GM21737 (cell line): ENCODE results near the gene PITX3.

Experiments
- ATAC-seq: cut with Tn5 transposase; IDR thresholded peaks from one replicate; pipeline ENCODE4 v1.9.1; 2021; ENCODE audit warnings: mild to moderate bottlenecking, moderate library complexity; ENCODE audit not compliant: unreplicated experiment

The PITX3 gene

GRCh38 chr10:102241444-102242117, at the start of gene PITX3:
Gene PITX3 (minus strand): TSS chr10:102241512. CDS start chr10:102232080, 9,432 bp downstream.
- peak; percentile 50 for ATAC-seq

GRCh38 chr10:102289840-102290239, 48.5 kb upstream of the PITX3 start:
- ATAC-seq, result no peak

DNA sequence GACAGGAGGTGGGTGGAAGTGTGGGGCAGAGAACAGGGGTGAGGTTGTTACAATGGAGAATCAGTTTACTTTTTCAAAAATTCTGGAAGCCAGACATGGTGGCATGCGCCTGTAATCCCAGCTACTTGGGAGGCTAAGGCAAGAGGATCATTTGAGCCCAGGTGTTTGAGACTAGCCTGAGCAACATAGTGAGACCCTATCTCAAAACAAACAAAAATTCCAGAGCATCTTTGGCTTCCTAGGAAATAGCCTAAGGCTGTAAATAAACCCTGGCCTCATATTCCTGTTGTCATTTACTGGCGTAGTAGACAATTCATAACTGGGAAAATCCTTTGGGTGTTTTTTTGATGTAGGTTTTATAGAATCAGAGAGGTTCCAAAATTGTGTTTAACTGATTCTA, 48.0 kb upstream of the PITX3 start:
- ATAC-seq, result no peak

DNA sequence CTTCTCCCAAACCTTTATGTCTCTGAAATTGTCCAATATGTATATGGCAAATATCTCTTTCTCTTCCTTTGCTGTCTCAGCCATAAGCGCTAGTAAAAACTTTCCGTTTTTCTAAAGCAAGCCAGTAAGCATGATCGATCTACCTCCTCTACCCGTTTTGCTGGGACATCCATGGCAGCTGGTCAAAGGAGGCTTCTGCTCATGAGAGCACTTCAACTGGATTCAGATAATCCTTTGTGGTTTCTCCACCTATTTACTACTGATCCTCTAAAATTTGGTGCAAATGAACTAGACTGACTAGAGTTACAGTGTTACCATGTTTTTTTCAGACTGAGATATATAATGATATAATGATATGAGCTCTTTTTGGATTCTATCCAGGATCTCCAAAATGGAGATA, 46.7 kb upstream of the PITX3 start:
- ATAC-seq, result no peak

DNA sequence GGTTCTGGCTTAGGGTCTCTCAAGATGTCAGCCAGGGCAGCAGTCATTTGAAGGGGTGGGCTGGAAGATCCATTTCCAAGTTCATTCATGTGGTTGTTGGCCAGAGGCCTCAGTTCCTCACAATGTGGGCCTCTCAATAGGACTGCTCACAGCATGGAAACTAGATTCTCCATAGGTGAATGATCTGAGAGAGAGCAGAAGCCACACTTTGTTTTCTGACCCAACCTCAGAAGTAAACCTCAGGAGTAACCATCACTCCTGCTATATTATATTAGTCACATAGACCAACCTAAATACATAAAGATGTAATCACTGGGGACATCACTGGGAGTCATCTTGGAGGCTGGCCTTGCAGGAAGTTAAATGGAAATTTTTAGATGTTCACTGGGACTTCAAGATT, 46.2 kb upstream of the PITX3 start:
- ATAC-seq, result no peak

DNA sequence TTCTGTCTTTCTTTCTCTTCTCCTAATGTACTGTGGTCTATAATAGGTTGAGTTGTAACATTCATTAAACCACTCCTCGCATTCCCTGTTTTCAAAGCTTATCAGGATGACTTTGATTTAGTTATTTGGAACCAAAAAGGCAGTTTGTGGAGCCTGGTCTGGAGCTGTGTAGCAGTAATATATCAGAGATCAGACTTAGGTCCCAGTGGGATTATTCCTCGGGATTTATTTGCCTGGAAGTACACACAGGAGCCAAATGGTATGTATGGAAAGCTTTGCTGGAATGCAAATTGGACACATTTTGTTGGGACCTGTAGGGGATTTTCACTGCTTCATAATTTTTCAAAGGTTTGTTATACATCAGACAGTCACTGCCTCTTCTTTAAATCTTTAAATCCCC, 44.9 kb upstream of the PITX3 start:
- ATAC-seq, result no peak

GRCh38 chr10:102285133-102285532, 43.8 kb upstream of the PITX3 start:
- ATAC-seq, result no peak

- no peak for ATAC-seq
Observed at GRCh38 chr10:102284531-102284930, 43.2 kb upstream of the PITX3 start.

DNA sequence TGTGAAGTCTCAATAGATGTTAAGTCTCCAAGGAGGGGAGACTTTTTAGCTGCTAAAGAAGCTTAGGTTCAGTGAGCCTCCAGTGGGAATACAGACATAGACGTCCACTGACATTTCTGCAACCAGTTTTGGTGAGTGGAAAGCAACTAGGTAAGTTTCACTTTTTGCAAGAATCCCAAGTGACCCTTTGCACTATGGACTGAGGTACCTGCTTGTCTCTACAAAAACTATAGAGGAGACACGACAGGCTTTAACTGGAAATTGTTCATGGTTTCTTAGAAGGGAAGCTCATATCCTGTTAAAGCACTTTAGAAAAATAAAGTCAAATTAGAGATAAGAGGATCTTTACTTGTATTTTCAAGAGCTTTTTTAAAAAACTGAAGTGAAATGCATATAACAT, 42.6 kb upstream of the PITX3 start:
- ATAC-seq, result no peak

DNA sequence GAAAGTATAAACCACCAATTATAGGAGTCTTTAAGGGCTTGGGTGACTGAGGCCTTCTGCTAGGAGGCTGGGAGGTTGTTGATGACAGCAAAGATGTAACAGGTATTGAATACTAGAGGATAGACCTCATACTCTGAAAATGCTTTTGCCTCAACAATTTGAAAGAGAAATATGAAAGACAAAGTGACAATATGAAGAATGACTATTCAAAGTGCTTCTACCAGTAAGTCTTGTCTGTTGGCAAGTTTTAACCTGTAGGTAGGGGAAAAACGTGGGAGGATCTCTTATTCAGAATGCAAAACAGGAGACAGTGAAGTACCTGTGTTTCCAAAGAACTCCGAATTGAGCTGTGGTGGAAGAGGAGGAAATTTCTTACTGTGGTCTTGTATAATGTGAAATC, 42.2 kb upstream of the PITX3 start:
- no peak for ATAC-seq

DNA sequence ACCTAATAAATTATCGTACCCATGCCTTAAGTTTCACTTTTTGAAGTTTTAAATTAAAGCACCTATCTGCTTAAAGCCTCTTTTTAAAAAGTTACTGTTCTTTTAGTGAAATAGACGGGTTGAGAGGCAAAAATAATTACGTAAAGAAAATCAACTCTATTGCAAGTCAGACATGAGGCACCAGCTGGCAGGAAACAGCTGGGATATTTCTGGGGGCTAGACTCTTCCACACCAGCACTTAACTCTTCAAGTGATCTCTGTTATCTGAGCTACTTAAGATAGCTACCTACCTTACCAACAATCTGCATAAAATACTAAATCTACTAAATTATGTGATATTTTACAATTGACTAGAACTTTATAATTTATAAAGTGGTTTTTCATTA, 39.8 kb upstream of the PITX3 start:
- ATAC-seq, result no peak

- ATAC-seq, result no peak
Observed at GRCh38 chr10:102280397-102281101, 39.2 kb upstream of the PITX3 start.

DNA sequence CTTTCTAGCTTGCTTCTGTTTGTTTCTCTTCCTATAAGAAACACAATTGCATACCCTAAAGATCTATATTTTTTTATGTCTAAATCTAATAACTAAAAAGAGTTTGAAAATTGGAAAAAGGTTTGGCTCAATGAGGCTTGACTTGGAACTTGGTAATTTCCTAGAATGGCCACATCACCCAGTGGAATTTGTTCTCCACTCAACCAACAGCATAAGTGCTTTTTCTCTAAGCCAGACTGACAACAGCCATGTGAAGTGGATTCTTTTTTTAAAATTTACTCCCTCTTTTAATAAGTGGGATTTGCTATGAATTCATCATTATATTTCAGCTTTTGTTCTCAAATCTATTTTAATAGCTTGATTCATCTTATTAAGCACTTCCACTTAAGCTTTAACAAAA, 37.8 kb upstream of the PITX3 start:
- ATAC-seq, result no peak

- ATAC-seq, result no peak
Observed at GRCh38 chr10:102275343-102275742, 34.0 kb upstream of the PITX3 start.

GRCh38 chr10:102274062-102274461, 32.8 kb upstream of the PITX3 start:
- no peak for ATAC-seq

DNA sequence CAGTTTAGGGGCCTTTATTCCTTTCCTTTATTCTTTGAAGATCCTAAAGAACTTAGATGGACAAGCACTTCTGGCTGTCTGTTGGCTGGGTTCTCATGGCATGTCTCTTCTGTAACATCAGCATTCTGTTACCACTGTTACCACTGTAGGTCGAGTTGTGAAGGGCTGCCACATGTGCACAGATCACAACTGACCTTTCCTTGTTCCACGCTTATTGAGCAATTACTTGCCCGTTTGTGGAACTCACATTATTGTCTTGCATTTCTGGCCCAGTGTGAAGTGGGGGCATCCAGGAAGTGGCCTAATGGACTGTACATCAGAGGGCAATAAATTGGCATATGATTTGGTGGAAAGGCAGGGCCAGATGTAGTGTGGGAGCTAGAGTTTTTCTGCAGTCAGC, 27.7 kb upstream of the PITX3 start:
- no peak for ATAC-seq

DNA sequence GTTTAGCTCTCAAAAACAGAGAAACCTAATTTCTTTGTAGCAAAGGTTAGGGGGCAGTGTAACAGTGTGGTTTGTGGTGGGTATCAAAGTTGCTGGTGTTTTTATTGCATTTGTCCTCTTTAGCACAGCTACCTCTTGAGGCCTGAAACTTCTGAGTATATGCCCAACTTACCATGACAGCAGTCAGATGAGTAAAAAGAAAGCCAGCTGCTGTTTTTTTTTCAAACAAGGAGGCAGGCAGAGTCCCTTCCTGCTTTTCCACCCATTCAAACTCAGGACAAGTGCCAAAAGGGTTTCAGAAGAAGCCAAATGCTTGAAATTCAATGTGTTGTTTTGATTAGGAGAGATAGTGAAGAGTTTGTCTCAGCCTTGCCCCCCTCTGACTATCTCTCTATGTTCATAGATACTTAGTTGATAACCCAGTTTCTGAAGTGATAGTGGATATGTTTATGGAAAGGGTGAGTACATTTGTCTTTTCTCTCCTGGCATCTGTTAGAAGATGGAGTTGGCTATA, 27.1 kb upstream of the PITX3 start:
- ATAC-seq, result no peak

GRCh38 chr10:102267748-102268147, 26.4 kb upstream of the PITX3 start:
- no peak for ATAC-seq

- no peak for ATAC-seq
Observed at GRCh38 chr10:102266670-102267069, 25.4 kb upstream of the PITX3 start.

- ATAC-seq, result no peak
Observed at GRCh38 chr10:102264371-102264770, 23.1 kb upstream of the PITX3 start.

DNA sequence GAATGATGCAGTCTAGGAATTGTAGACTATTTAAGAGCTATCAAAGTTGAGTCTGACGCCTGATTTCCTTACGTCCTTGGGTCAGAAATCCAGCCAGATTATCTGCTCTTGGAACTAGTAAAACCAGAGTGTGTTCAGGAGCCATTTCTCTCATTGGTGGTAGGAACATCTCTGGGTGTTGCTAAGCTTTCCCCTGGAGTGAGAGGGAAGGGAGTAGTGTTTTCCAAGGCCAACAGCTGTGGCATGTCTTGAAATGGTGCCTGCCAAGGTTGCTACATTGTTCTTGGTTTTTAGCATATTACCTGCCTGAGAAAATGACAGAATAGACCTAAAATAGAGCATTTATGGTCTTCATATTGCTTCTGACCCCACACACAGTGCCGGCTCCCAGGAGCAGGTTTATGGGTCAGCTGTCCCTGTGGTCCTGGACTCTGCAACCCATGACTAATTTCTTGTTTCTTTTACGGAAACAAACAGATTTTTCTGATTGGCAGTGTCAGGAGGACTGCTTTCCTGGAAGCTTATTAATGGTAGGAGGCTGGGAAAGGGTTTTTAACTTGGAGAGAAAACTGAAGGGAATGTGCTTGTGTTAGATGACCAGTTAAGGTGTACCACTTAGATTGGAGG, 21.5 kb upstream of the PITX3 start:
- no peak for ATAC-seq

- ATAC-seq, result no peak
Observed at GRCh38 chr10:102261842-102262241, 20.5 kb upstream of the PITX3 start.
